A549 (cell line): ENCODE data around the gene SECISBP2L. TPM values are rescaled to one million over a fixed set of nuclear protein-coding genes. Genes with fewer than 3 reads are reported as not detected.

Experiments
- ATAC-seq, 2 experiments: fragments of 200-7000 bp in 1 of 2; fragments of >200 bp in 1 of 2; cut with Nextera tagmentation in 1 of 2; cut with Tn5 transposase in 1 of 2; 3 replicates each; pipeline versions ENCODE4 v1.8.0 to v1.9.1; 2018 to 2020; ENCODE audit warnings: mild to moderate bottlenecking in 1 of 2, moderate library complexity in 1 of 2
- CTCF ChIA-PET: fragments of 300-600 bp; sonication (Branson Sonifier 250); formaldehyde crosslinking; extraction: SDS; loops from one replicate; lab custom pipeline; 2021; ENCODE audit warnings: antibody characterized with exemption, inconsistent platforms; lab: Yijun Ruan, JAX
- POLR2A ChIA-PET: fragments of 350-600 bp; formaldehyde crosslinking; extraction: SDS; loops from one replicate; lab custom pipeline; 2021; ENCODE audit warnings: antibody characterized with exemption, inconsistent platforms; lab: Yijun Ruan, JAX
- DNase-seq, 2 experiments: peaks; one replicate each; pipeline versions ENCODE4 v3.0.0 to v3.0.0-alpha.2; 2011 to 2016; ENCODE audit warnings: low read depth in 1 of 2, low spot score in 1 of 2
- FAIRE-seq: peaks from 2 replicates; lab custom pipeline; 2011; peaks lifted over from hg19 to GRCh38; lab: Jason Lieb, UNC
- H3K27ac ChIP-seq, 2 experiments: fragments of >200 bp; sonication (Bioruptor Twin); formaldehyde crosslinking; 3 replicates each; pipeline ENCODE4 v1.5.1; 2016 to 2017
- H3K4me1 ChIP-seq: fragments of >200 bp; sonication (Bioruptor Twin); formaldehyde crosslinking; 3 replicates; pipeline ENCODE4 v1.6.1; 2016
- H3K4me2 ChIP-seq: fragments of >200 bp; sonication (Bioruptor Twin); formaldehyde crosslinking; 3 replicates; pipeline ENCODE4 v1.6.1; 2016
- H3K4me3 ChIP-seq: fragments of >200 bp; sonication (Bioruptor Twin); formaldehyde crosslinking; 3 replicates; pipeline ENCODE4 v1.5.1; 2016
- H3K9me3 ChIP-seq: fragments of >200 bp; sonication (Bioruptor Twin); formaldehyde crosslinking; 3 replicates; pipeline ENCODE4 v1.6.1; 2016
- CBX8 ChIP-seq: fragments of 200-600 bp; sonication (generic); IDR thresholded peaks from 2 replicates; pipeline ENCODE4 v1.6.1; 2016
- EHF ChIP-seq: fragments of 250-450 bp; sonication (Bioruptor Pico); IDR thresholded peaks from 2 replicates; pipeline ENCODE4 v1.5.0; 2020; ENCODE audit warnings: mild to moderate bottlenecking
- EHMT2 ChIP-seq: fragments of 200-600 bp; sonication (generic); IDR thresholded peaks from 2 replicates; pipeline ENCODE4 v1.6.1; 2016; ENCODE audit warnings: antibody characterized with exemption, low read depth, mild to moderate bottlenecking, moderate library complexity
- FOSB ChIP-seq: fragments of 250-450 bp; sonication (Bioruptor Pico); IDR thresholded peaks from 2 replicates; pipeline ENCODE4 v1.5.0; 2020; ENCODE audit warnings: mild to moderate bottlenecking, moderate library complexity
- GATA3 ChIP-seq: IDR thresholded peaks from 2 replicates; pipeline ENCODE4 v1.6.1; 2012; ENCODE audit warnings: borderline replicate concordance
- HDAC2 ChIP-seq: fragments of 200-600 bp; sonication (generic); IDR thresholded peaks from 2 replicates; pipeline ENCODE4 v1.6.1; 2016
- HEYL ChIP-seq: fragments of 250-450 bp; sonication (Bioruptor Pico); IDR thresholded peaks from 2 replicates; pipeline ENCODE4 v1.8.0; 2021; ENCODE audit warnings: mild to moderate bottlenecking, moderate library complexity
- JUN ChIP-seq, 2 experiments: fragments of >200 bp; sonication (Bioruptor Twin); formaldehyde crosslinking; IDR thresholded peaks; 2 replicates in 1 of 2; 3 replicates in 1 of 2; pipeline ENCODE4 v1.6.1; 2016 to 2017
- JUNB ChIP-seq: fragments of >200 bp; sonication (Bioruptor Twin); formaldehyde crosslinking; IDR thresholded peaks from 2 replicates; pipeline ENCODE4 v1.6.1; 2016
- MYC ChIP-seq: IDR thresholded peaks from 2 replicates; pipeline ENCODE4 v1.6.1; 2012; ENCODE audit warnings: mild to moderate bottlenecking, inconsistent platforms, low read length, improper control_type of control experiment, borderline replicate concordance
- NPAS2 ChIP-seq: fragments of 250-450 bp; sonication (Bioruptor Pico); IDR thresholded peaks from 2 replicates; pipeline ENCODE4 v1.8.0; 2022; ENCODE audit warnings: mild to moderate bottlenecking, moderate library complexity, borderline replicate concordance
- NR3C1 ChIP-seq: fragments of >200 bp; sonication (Bioruptor Twin); formaldehyde crosslinking; IDR thresholded peaks from 3 replicates; pipeline ENCODE4 v1.6.1; 2017
- PHF8 ChIP-seq: fragments of 200-600 bp; sonication (generic); IDR thresholded peaks from 2 replicates; pipeline ENCODE4 v1.6.1; 2016; ENCODE audit warnings: low read depth, mild to moderate bottlenecking, antibody characterized with exemption, moderate library complexity, borderline replicate concordance
- POLR2AphosphoS2 ChIP-seq: conservative IDR thresholded peaks from 2 replicates; pipeline ENCODE4 v1.6.1; 2012; ENCODE audit warnings: low read length, improper control_type of control experiment, inconsistent platforms
- RFX5 ChIP-seq: fragments of 450-650 bp; IDR thresholded peaks from 2 replicates; pipeline ENCODE4 v1.7.1; 2014; ENCODE audit warnings: antibody characterized with exemption, mild to moderate bottlenecking, moderate library complexity
- TFCP2L1 ChIP-seq: fragments of 250-450 bp; sonication (Bioruptor Pico); IDR thresholded peaks from 2 replicates; pipeline ENCODE4 v1.5.0; 2021; ENCODE audit warnings: mild to moderate bottlenecking
- TP53 ChIP-seq: fragments of 250-450 bp; sonication (Bioruptor Pico); IDR thresholded peaks from 2 replicates; pipeline ENCODE4 v1.5.0; 2021; ENCODE audit warnings: mild to moderate bottlenecking, moderate library complexity
- ZSCAN20 ChIP-seq: fragments of 250-450 bp; sonication (Bioruptor Pico); IDR thresholded peaks from 2 replicates; pipeline ENCODE4 v1.8.0; 2022; ENCODE audit warnings: mild to moderate bottlenecking, moderate library complexity
- WGBS: methylation state at CpG from one replicate; pipeline ENCODE4 v1.1.6; 2017; ENCODE audit errors: missing lambda C conversion rate; 5-methylcytosine and 5-hydroxymethylcytosine counted together
- polyA plus RNA-seq, 4 experiments: library from polyadenylated mRNA; depleted of rRNA in 3 of 4; stranded (reverse); fragments of >200 nt; fragmentation: RNase III in 1 of 4; extraction: RNeasy Plus Mini Kit Qiagen cat#74134 plus additional on column Dnase treatment in 1 of 4; gene quantifications; 2 replicates in 3 of 4; 3 replicates in 1 of 4; pipeline ENCODE4 v1.2.3, GENCODE V29; 2011 to 2017
- TF ChIP-seq, protein P1 (sequence below): fragments of >200 bp; sonication (Bioruptor Twin); formaldehyde crosslinking; IDR thresholded peaks from 3 replicates; pipeline ENCODE4 v1.5.1; 2016
- TF ChIP-seq, protein P2 (sequence below): IDR thresholded peaks from 2 replicates; pipeline ENCODE4 v1.6.1; 2012
- TF ChIP-seq, protein P3 (sequence below): fragments of 250-450 bp; sonication (Bioruptor Pico); IDR thresholded peaks from 2 replicates; pipeline ENCODE4 v1.5.0; 2021; ENCODE audit warnings: mild to moderate bottlenecking, moderate library complexity, borderline replicate concordance
- TF ChIP-seq, protein P4 (sequence below): fragments of 450-650 bp; IDR thresholded peaks from 2 replicates; pipeline ENCODE4 v1.6.1; 2014; ENCODE audit warnings: antibody characterized with exemption

SECISBP2L gene
- polyA plus RNA-seq, 2 of the 4 experiments (the other 2 are of a cell fraction): 7.5 to 15.0 TPM

- CTCF ChIA-PET: interaction anchor here (1.7 kb wide), 1 partner anchor 52 kb away, joined by 3 read pairs; no protein-coding TSS in a partner anchor
Measured at GRCh38 chr15:49093252-49094105, 47.2 kb upstream of the SECISBP2L start.

GRCh38 chr15:49088996-49089395, 42.8 kb upstream of the SECISBP2L start:
- H3K9me3 ChIP-seq: no peaks in the 10 kb centered on the region
- POLR2A ChIA-PET: no interaction called here
- no peak for FAIRE-seq

More at GRCh38 chr15:49093252-49094105, 47.2 kb upstream of the SECISBP2L start:
- no peak for ATAC-seq
- WGBS: 94% methylated on average over 4 of the region's 4 CpGs
- Histone ChIP-seq H3K4me1 (0 out of 3 replicates have a peak, but pooled peaks cover 3% of the 10 kb centered on the region), H3K4me3 (no peak overlapping the region), H3K9me3 (no peaks in the 10 kb centered on the region), H3K27ac (no peak overlapping the region), H3K4me2 (no peak overlapping the region)
- TF ChIP-seq NPAS2 (CRISPR knock-in tag) (no peak), HDAC2 (no peak), TP53 (CRISPR knock-in tag) (no peak), EHF (CRISPR knock-in tag) (no peak), CBX8 (no peak), MYC (no peak), JUNB (no peak), ZSCAN20 (CRISPR knock-in tag) (no peak), NR3C1 (no peak), HEYL (CRISPR knock-in tag) (no peak), PHF8 (no peak), RFX5 (no peak), GATA3 (no peak), JUN (IDR thresholded peaks at IDR 0.05) (no peak)
- TF ChIP-seq, protein P1, sequence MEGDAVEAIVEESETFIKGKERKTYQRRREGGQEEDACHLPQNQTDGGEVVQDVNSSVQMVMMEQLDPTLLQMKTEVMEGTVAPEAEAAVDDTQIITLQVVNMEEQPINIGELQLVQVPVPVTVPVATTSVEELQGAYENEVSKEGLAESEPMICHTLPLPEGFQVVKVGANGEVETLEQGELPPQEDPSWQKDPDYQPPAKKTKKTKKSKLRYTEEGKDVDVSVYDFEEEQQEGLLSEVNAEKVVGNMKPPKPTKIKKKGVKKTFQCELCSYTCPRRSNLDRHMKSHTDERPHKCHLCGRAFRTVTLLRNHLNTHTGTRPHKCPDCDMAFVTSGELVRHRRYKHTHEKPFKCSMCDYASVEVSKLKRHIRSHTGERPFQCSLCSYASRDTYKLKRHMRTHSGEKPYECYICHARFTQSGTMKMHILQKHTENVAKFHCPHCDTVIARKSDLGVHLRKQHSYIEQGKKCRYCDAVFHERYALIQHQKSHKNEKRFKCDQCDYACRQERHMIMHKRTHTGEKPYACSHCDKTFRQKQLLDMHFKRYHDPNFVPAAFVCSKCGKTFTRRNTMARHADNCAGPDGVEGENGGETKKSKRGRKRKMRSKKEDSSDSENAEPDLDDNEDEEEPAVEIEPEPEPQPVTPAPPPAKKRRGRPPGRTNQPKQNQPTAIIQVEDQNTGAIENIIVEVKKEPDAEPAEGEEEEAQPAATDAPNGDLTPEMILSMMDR: no peak
- TF ChIP-seq, protein P2, sequence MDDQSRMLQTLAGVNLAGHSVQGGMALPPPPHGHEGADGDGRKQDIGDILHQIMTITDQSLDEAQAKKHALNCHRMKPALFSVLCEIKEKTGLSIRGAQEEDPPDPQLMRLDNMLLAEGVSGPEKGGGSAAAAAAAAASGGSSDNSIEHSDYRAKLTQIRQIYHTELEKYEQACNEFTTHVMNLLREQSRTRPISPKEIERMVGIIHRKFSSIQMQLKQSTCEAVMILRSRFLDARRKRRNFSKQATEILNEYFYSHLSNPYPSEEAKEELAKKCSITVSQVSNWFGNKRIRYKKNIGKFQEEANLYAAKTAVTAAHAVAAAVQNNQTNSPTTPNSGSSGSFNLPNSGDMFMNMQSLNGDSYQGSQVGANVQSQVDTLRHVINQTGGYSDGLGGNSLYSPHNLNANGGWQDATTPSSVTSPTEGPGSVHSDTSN: no peak
- TF ChIP-seq, protein P3, sequence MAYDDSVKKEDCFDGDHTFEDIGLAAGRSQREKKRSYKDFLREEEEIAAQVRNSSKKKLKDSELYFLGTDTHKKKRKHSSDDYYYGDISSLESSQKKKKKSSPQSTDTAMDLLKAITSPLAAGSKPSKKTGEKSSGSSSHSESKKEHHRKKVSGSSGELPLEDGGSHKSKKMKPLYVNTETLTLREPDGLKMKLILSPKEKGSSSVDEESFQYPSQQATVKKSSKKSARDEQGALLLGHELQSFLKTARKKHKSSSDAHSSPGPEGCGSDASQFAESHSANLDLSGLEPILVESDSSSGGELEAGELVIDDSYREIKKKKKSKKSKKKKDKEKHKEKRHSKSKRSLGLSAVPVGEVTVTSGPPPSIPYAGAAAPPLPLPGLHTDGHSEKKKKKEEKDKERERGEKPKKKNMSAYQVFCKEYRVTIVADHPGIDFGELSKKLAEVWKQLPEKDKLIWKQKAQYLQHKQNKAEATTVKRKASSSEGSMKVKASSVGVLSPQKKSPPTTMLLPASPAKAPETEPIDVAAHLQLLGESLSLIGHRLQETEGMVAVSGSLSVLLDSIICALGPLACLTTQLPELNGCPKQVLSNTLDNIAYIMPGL (CRISPR knock-in tag): no peak
- TF ChIP-seq, protein P4, sequence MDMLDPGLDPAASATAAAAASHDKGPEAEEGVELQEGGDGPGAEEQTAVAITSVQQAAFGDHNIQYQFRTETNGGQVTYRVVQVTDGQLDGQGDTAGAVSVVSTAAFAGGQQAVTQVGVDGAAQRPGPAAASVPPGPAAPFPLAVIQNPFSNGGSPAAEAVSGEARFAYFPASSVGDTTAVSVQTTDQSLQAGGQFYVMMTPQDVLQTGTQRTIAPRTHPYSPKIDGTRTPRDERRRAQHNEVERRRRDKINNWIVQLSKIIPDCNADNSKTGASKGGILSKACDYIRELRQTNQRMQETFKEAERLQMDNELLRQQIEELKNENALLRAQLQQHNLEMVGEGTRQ: no peak
- no peak for FAIRE-seq
- no peak for DNase-seq
- POLR2A ChIA-PET: no interaction called here

More at GRCh38 chr15:49088996-49089395, 42.8 kb upstream of the SECISBP2L start:
- no peak for DNase-seq
- Histone ChIP-seq H3K4me1 (no peaks in the 10 kb centered on the region), H3K27ac (no peak overlapping the region)
- CTCF ChIA-PET: interaction anchor here (0.7 to 0.8 kb wide), 2 partner anchors 40 to 858 kb away, joined by 3 read pairs; no protein-coding TSS in a partner anchor
- TF ChIP-seq EHMT2: no peak
- no peak for TF ChIP-seq FOSB (CRISPR knock-in tag)
- no peak for TF ChIP-seq POLR2AphosphoS2
- TF ChIP-seq TFCP2L1 (CRISPR knock-in tag): no peak
- TF ChIP-seq, all 56 proteins: peak for 0
- no peak for ATAC-seq
- Histone ChIP-seq H3K4me2 (no peak overlapping the region), H3K4me3 (no peak overlapping the region)
- 86% methylated on average over 4 of the region's 4 CpGs for whole genome bisulfite sequencing
